Measurements from ENCODE around the gene STARD3. TPM values are rescaled to one million over a fixed set of nuclear protein-coding genes. Genes with fewer than 3 reads are reported as not detected.
A peak's percentile ranks its signal among the peaks of the same experiment; 100 is the strongest.

STARD3 gene
- polyA plus RNA-seq, 2 of the 4 experiments (the other 2 are of a cell fraction) = 54.6 to 56.0 TPM

GRCh38 chr17:39643271-39643670 lies 6.3 kb downstream of the STARD3 start:
- no peaks in the 10 kb centered on the region for H3K9me3 ChIP-seq
- no peak overlapping the region for H3K27ac ChIP-seq
- DNase-seq (ENCODE audit: low read depth in 1 of 2, low spot score in 1 of 2) (no peak), ATAC-seq (peak; percentile 32 to 46; a peak in 4 of 6 replicates), FAIRE-seq (no peak)
- ChIA-PET CTCF (interaction anchor here (1.2 to 58.8 kb wide), 5 partner anchors 9 to 110 kb away, joined by 3 to 1581 read pairs (median 1391); partner anchors contain the start of genes ERBB2, NEUROD2, PGAP3 and PNMT), POLR2A (interaction anchor here (0.6 kb wide), 3 partner anchors 44 to 242 kb away, joined by 3 read pairs; partner anchors contain the start of genes FBXL20 and MED1)
- H3K4me2 ChIP-seq = 0 out of 3 replicates have a peak overlapping the region, but pooled peaks have one; percentile 25
- H3K4me1 ChIP-seq = peaks cover 20% of the 10 kb centered on the region
- no peak for TF ChIP-seq FOSL2 (IDR thresholded peaks at IDR 0.05)
- TF ChIP-seq FOSL2 (CRISPR knock-in tag; IDR thresholded peaks at IDR 0.05) = peak; percentile 28; the same call in 1 of the 2 replicates
- TF ChIP-seq RFX5 (IDR thresholded peaks at IDR 0.05) = no peak
- no peak for TF ChIP-seq CHD4 (IDR thresholded peaks at IDR 0.05; ENCODE audit: borderline replicate concordance)
- H3K4me3 ChIP-seq = no peak overlapping the region
- WGBS (ENCODE audit: missing lambda C conversion rate) = 71% methylated on average over 4 of the region's 4 CpGs

- ATAC-seq = no peak
- no peak for DNase-seq (ENCODE audit: low read depth in 1 of 2, low spot score in 1 of 2)
- WGBS (ENCODE audit: missing lambda C conversion rate) = 91% methylated on average over 5 of the region's 5 CpGs
- ChIA-PET CTCF (interaction anchor here (1.0 to 48.4 kb wide), 4 partner anchors 30 to 106 kb away, joined by 3 to 1581 read pairs (median 697); partner anchors contain the start of genes ERBB2, MIEN1, NEUROD2 and PGAP3), POLR2A (no interaction called here)
- H3K9me3 ChIP-seq = no peaks in the 10 kb centered on the region
- TF ChIP-seq PHF8 (IDR thresholded peaks at IDR 0.05; ENCODE audit: borderline replicate concordance, low read depth) (no peak), RFX5 (IDR thresholded peaks at IDR 0.05) (no peak), HOXB13 (CRISPR knock-in tag; IDR thresholded peaks at IDR 0.05; ENCODE audit: low read depth) (no peak), JUN (IDR thresholded peaks at IDR 0.05) (no peak), RNF2 (IDR thresholded peaks at IDR 0.05; ENCODE audit: borderline replicate concordance, low read depth) (no peak), HEYL (CRISPR knock-in tag; IDR thresholded peaks at IDR 0.05) (no peak), TP53 (CRISPR knock-in tag; IDR thresholded peaks at IDR 0.05) (no peak), SMC3 (IDR thresholded peaks at IDR 0.05) (no peak)
- no peak overlapping the region for H3K4me3 ChIP-seq
- FAIRE-seq = no peak
- H3K4me1 ChIP-seq = peaks cover 7% of the 10 kb centered on the region; the same call in 2 of the 3 replicates
- H3K4me2 ChIP-seq = no peak overlapping the region
- H3K27ac ChIP-seq = no peak overlapping the region
These were observed 10.3 kb downstream of the STARD3 start for GRCh38 chr17:39647256-39647655.

GRCh38 chr17:39648616-39649366 lies 11.8 kb downstream of the STARD3 start:
- ChIA-PET POLR2A (no interaction called here), CTCF (interaction anchor here (1.0 to 48.4 kb wide), 3 partner anchors 32 to 427 kb away, joined by 3 to 1581 read pairs (median 1391); partner anchors contain the start of genes ERBB2, NEUROD2, PGAP3 and PNMT)
- H3K4me1 ChIP-seq = no peaks in the 10 kb centered on the region; the same call in 2 of the 3 replicates
- TF ChIP-seq MAX (IDR thresholded peaks at IDR 0.05) (no peak), GATA3 (IDR thresholded peaks at IDR 0.05; ENCODE audit: borderline replicate concordance) (no peak), MAZ (IDR thresholded peaks at IDR 0.05; ENCODE audit: borderline replicate concordance, low read depth, low read length) (no peak), CHD4 (IDR thresholded peaks at IDR 0.05; ENCODE audit: borderline replicate concordance) (no peak), ELK1 (IDR thresholded peaks at IDR 0.05; ENCODE audit: low read depth, low read length) (no peak)
- H3K4me2 ChIP-seq = no peak overlapping the region
- ATAC-seq (no peak), DNase-seq (ENCODE audit: low read depth in 1 of 2, low spot score in 1 of 2) (no peak), FAIRE-seq (no peak)
- no peak overlapping the region for H3K27ac ChIP-seq
- H3K9me3 ChIP-seq = no peaks in the 10 kb centered on the region
- no peak overlapping the region for H3K4me3 ChIP-seq
- 93% methylated on average over 15 of the region's 15 CpGs for WGBS (ENCODE audit: missing lambda C conversion rate)

GRCh38 chr17:39650121-39650579 lies 13.2 kb downstream of the STARD3 start:
- POLR2A ChIA-PET = interaction anchor here (0.6 kb wide), 1 partner anchor 31 kb away, joined by 3 read pairs; no protein-coding TSS in a partner anchor
- 91% methylated on average over 11 of the region's 11 CpGs for WGBS (ENCODE audit: missing lambda C conversion rate)
- no peak overlapping the region for H3K27ac ChIP-seq
- no peak overlapping the region for H3K4me3 ChIP-seq
- no peaks in the 10 kb centered on the region for H3K9me3 ChIP-seq
- ATAC-seq (no peak), DNase-seq (ENCODE audit: low read depth in 1 of 2, low spot score in 1 of 2) (no peak), FAIRE-seq (no peak)
- H3K4me2 ChIP-seq = no peak overlapping the region
- no peaks in the 10 kb centered on the region; the same call in 2 of the 3 replicates for H3K4me1 ChIP-seq
- CTCF ChIA-PET = interaction anchor here (1.6 to 48.4 kb wide), 4 partner anchors 33 to 102 kb away, joined by 7 to 1581 read pairs (median 700); partner anchors contain the start of genes ERBB2, MIEN1, NEUROD2 and PGAP3
- TF ChIP-seq TFCP2L1 (CRISPR knock-in tag; IDR thresholded peaks at IDR 0.05) = no peak
- no peak for TF ChIP-seq RNF2 (IDR thresholded peaks at IDR 0.05; ENCODE audit: borderline replicate concordance, low read depth)
- no peak for TF ChIP-seq ZC3H11A (IDR thresholded peaks at IDR 0.05)
- no peak for TF ChIP-seq USF2 (IDR thresholded peaks at IDR 0.05)
- no peak for TF ChIP-seq GATA3 (IDR thresholded peaks at IDR 0.05; ENCODE audit: borderline replicate concordance)
- no peak for TF ChIP-seq EHF (CRISPR knock-in tag; IDR thresholded peaks at IDR 0.05)
- no peak for TF ChIP-seq RCOR1 (IDR thresholded peaks at IDR 0.05; ENCODE audit: low read depth, low read length)
- no peak for TF ChIP-seq SMC3 (IDR thresholded peaks at IDR 0.05)
- no peak for TF ChIP-seq NPAS2 (CRISPR knock-in tag; IDR thresholded peaks at IDR 0.05; ENCODE audit: borderline replicate concordance)
- TF ChIP-seq CHD2 (IDR thresholded peaks at IDR 0.05; ENCODE audit: low read length, partially characterized antibody) = no peak
- no peak for TF ChIP-seq RAD21 (conservative IDR thresholded peaks at IDR 0.05 in 1 of 2, IDR thresholded peaks at IDR 0.05 in 1 of 2)
- no peak for TF ChIP-seq BHLHE40 (IDR thresholded peaks at IDR 0.05; ENCODE audit: low read depth, low read length)
- no peak for TF ChIP-seq ZFP36 (IDR thresholded peaks at IDR 0.05; ENCODE audit: borderline replicate concordance, partially characterized antibody)
- no peak for TF ChIP-seq SREBF2 (IDR thresholded peaks at IDR 0.05)
- no peak for TF ChIP-seq CBX8 (IDR thresholded peaks at IDR 0.05)
- TF ChIP-seq ESRRA (IDR thresholded peaks at IDR 0.05; ENCODE audit: borderline replicate concordance, low read length) = no peak
